ENCODE data around the gene ELAPOR1.
A peak's percentile ranks its signal among the peaks of the same experiment; 100 is the strongest.
"Not testable (repeated sequence)": the region's sequence is repeated elsewhere in the genome, so short reads cannot be mapped to it uniquely, and the experiment has no call there.

The ELAPOR1 gene

DNA sequence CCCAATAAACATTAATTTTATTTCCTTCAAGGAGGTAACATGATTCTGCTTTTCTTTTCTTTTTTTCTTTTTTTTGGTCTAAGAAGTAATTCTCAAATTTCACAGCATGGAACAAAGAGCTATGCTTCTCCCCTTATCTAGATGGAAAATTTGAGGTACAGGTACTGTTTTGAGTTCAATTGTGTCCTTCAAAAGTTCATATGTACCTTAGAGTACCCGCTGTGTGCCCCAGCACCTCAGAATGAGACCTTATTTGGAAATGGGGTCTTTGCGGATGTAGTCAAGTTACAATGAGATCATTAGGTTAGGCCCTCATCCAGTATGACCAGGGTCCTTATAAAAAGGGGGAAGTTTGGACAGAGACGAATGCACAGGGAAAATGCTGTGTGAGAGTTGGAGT lies 22.0 kb downstream of the ELAPOR1 start:
- DNase-seq (ENCODE audit: low read depth in 3 of 3) = no peak

GRCh38 chr1:109136766-109137165 lies 22.9 kb downstream of the ELAPOR1 start:
- DNase-seq (ENCODE audit: low read depth in 3 of 3) = no peak

GRCh38 chr1:109137958-109138357 lies 24.0 kb downstream of the ELAPOR1 start:
- no peak for DNase-seq (ENCODE audit: low read depth in 3 of 3)

- no peak for DNase-seq (ENCODE audit: low read depth in 3 of 3)
These were observed 24.4 kb downstream of the ELAPOR1 start for GRCh38 chr1:109138358-109138757.

GRCh38 chr1:109140392-109140791 lies 26.5 kb downstream of the ELAPOR1 start:
- no peak for DNase-seq (ENCODE audit: low read depth in 3 of 3)

DNA sequence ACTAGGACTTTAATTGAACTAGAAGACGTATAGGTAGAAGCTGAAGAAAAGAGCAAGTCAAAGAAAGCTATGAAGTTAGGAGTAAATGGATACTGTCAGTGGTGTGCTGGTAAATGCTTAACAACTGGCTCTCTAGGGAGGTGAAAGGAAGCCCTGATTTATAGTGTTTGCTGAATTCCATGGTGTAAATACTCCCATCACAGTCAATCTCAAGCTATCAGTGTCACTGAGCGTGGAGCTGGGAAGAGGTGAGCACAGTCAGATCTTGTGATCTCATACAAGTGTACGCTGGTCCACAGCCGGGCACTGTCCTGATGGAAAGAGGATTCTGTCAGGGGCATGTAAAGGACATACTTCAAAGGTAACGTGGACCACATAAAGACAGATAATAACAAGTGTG lies 28.3 kb downstream of the ELAPOR1 start:
- no peak for DNase-seq (ENCODE audit: low read depth in 3 of 3)

DNA sequence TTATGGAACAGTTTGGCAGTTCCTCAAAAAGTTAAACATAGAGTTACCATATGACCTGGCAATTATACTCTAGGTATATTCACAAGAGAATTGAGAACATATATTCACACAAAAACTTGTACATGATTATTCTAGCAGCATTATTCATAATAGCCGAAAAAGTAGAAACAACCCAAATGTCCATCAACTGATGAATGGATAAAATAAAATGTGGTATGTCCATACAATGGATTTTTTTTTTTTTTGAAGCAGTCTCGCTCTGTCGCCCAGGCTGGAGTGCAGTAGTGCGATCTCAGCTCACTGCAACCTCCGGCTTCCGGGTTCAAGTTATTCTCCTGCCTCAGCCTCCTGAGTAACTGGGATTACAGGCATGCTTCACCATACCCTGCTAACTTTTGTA lies 28.8 kb downstream of the ELAPOR1 start:
- not testable (repeated sequence) for DNase-seq (ENCODE audit: low read depth in 3 of 3)

GRCh38 chr1:109148987-109149561 lies 35.2 kb downstream of the ELAPOR1 start:
- DNase-seq (ENCODE audit: low read depth in 3 of 3) = no peak

DNA sequence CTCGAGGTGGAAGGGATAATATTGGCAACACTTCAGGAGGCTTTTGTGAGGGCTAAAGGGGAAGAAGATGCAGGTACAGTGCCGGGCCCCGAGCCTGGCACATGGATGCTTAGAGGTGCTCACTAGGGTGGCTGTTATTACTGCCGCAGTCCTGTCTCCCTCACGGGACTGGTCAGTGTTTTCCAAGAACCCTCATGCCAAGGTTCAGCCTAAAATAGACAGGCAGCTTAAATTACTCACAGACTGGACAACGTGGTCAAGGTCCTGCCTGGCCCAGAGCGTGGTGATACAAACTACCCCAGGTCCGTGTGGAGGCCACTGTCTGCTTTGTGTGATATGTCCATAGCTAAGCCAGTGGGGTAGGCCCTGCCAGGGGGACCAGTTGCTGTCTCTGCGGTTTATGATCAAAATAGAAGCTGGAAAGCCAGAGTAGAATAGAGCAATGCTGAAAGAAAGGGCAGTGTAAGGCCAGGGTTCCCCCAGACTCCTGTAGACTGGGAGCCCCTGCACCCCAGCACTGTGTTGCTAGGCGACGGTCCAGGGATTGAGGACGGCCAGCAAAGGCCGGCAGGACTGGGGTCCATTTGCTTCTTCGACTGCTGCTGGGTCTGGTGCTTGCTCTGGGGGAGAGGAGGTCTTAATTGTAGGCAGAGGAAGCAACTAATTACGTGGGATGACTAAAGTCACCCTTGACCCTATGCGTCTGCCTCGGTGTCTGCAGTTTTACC lies 36.1 kb downstream of the ELAPOR1 start:
- no peak for DNase-seq (ENCODE audit: low read depth in 3 of 3)

GRCh38 chr1:109151146-109151990 lies 37.5 kb downstream of the ELAPOR1 start:
- no peak for DNase-seq (ENCODE audit: low read depth in 3 of 3)

DNA sequence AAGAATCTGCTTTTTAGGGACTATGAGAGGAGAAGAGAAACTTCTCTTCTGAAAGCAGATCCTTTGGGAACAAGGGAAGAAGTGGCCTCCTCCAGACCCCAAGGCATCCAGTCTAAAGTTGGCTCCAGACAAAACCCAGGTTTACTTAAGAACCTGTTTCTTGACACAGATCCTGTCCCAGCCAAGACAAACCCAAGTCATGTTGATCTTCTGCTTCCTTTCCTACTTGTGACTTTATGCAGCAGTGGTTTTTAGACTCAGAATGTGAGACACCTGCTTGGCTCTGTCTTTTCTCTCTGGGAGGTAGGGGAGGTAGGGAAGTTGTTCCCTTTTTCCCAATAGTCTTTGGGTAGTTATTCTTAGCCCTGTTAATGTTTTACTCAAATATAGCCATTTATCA lies 38.3 kb downstream of the ELAPOR1 start:
- DNase-seq (ENCODE audit: low read depth in 3 of 3) = no peak

DNA sequence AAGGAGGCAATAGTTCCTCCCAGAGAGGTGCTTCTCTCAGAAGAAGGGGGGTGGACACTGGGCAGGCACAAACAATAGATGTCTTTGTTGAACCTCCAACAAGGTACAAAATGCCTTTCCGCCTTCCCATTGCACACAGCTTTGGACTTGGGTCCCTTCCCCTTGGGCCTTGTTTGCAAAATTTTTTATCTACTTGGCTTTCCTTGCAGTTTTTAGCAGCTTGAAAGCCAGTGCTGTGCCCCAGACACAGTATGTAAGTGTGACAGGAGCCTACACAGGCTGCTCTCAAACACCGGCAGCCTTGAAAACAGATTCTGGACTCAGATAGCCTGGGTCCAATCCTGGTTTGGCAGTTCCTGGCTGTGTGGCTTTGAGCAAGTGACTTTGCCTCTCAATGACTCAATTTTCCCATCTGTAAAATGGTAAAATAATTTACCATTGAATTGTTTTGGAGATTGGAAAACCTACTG lies 43.0 kb downstream of the ELAPOR1 start:
- DNase-seq (ENCODE audit: low read depth in 3 of 3) = no peak

DNA sequence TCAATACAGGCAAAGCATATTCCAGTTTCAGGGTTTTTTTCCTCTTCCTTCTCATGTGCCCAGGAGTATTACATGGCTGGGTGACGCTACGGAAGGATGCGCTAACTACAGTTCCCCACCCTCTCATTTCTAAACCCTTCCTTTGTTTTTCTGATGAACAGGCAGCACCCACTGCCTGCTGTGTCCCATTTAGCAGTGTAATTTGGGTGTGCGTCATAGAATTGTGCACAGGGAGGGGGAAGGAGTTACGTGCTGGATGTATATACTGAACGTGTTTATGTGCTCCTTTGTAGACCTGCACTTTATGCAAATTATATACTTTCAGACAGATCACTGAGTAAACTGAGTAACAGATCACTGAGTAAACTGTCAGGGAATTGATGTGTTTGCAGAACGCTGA lies 44.5 kb downstream of the ELAPOR1 start:
- no peak for DNase-seq (ENCODE audit: low read depth in 3 of 3)

DNA sequence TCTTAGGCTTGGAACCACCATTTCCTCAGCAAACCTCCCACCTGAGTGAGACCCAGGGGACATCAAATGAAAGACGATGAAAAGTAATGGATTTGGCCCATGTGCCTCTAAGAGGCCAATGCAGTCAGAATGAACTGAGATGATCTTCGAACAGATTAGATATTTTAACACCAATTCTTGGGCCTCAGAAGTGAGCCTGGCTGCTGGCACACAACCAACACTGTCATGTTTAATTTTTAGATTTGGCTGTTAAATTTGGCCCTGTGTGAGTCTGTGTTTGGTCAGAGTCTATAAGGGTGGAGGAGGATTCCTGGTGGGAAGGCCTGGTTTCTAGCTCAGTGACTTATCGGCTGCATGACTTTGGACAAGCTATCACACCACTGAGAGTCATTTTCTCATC lies 45.4 kb downstream of the ELAPOR1 start:
- no peak for DNase-seq (ENCODE audit: low read depth in 3 of 3)

DNA sequence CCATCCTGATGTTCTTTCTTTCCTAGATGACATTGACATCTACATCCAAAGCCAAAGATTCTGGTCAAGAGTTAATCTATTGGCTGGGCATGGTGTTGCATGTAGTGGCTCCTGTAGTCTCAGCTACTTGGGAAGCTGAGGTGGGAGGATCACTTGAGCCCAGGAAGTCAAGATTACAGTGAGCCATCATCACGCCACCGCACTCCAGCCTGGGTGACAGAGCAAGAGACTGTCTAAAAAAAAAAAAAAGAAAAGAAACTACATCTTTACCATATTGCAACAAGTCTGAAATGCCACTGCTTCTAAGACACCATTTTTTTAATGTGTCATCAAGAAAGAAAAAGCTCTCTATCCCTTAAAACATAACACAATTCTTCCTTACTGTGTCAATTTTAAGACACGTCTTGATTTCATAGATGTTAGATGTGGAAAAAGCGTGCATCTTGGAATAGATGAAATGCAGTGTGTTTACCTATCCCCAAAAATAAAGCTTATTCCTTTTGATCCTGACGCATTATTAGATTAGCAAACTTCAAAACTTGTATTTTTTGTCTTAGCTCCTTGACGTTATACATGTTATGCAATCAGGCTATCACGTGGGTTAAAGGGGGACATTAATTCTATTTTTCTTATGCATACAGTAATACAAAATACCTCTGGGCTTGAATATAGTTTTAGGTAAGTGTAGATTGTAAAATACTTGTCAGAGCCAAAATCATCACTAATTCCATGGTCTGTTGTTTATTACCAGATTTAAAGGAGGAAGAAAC lies 46.3 kb downstream of the ELAPOR1 start:
- no peak for DNase-seq (ENCODE audit: low read depth in 3 of 3)

DNA sequence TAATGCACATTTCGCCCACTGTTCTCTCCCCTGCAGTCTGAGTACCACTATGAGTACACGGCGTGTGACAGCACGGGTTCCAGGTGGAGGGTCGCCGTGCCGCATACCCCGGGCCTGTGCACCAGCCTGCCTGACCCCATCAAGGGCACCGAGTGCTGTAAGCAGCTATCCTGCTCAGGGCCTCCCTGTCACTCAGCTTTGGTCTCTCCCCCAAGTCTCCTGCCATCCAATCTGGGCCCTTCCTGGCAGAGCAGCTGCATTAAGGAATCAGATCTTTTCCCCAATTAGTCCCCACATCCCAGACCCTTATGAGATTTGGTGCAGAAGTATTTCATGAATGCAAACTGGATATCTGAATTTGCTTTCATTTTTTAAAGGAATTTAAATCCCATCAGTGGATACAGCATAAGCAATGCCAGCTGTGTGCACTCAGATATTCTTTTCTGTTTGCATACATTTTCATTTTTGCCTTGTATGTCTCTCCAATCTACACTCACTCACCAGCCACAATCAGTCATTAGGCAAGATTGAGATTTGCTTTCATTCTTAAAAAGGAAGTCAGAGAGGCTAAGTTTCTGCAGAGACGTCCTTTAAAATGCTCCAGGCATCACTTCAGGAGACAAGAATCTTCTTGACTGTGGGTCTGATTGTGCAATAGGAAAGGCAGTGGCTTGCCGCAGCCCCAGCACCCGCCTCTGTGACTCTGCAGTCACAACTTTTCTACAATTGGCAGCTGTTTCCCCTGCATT lies 48.1 kb downstream of the ELAPOR1 start:
- peak in 1 of 3 experiments; percentile 16 for DNase-seq (ENCODE audit: low read depth in 3 of 3)

GRCh38 chr1:109162626-109163025 lies 48.7 kb downstream of the ELAPOR1 start:
- no peak for DNase-seq (ENCODE audit: low read depth in 3 of 3)

GRCh38 chr1:109163551-109163950 lies 49.6 kb downstream of the ELAPOR1 start:
- no peak for DNase-seq (ENCODE audit: low read depth in 3 of 3)
